ENCODE measurements around the gene CLINT1.

Gene CLINT1

DNA sequence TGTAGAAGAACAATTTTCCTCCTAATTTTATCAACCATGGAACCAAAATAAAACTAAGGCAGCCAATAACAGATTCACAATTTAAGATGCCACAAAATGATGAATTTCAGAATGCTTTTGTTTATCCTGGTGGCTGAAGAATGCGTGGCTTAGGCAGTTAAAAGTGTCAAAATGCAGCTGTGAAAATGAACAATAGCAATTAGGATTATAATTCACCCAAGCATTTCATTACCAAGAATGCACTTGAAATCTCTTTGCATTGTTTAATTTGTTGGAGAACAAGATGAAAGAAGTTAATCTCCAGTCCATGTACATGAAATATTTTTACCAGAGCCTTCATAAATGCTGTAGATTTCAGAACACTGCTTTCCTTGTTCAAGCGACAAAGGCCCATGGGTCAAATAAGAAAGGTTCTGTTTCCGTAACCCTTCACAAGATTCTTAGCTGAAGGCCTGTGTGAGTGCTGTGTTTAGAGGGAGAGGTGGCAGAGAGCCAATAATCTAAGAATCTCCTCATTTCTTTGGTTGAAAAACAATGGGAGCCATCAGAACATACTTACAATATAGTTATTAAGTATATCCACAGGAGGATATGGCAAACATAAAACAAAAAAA lies 39.3 kb downstream of the CLINT1 start:
- no peak for DNase-seq

DNA sequence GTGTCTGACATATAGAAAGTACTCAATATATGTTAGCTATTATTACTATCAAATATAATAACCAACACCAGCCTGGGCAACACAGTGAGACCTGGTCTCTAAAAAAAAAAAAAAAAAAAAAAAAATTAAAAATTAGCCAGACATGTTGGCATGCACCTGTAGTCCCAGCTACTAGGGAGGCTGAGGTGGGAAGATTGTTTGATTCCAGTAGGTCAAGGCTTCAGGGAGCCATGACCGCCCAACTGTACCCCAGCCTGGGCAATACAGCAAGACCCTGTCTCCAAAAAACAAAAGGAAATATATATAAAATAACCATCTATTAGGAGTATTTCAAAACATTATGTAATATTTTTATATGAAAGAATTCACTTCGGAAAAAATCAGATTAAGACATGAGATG lies 40.6 kb downstream of the CLINT1 start:
- DNase-seq = no peak

DNA sequence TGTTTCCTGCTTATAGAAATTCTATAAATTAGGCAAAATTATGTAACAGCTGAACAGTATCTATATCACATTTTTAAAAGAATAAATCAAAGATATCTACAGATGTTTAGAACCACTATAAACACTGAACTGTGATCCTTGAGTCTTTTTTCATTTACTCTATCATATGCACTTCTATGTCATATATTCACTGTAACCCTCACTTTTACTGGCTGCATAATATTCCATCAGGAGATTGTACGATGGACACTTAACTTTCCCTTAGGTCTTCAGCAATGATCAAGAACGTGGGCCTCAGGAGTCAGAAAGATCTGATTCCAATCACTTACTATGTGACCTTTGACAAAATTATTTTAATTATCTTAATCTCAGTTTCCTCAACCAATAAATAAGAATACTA lies 41.0 kb downstream of the CLINT1 start:
- no peak for DNase-seq

DNA sequence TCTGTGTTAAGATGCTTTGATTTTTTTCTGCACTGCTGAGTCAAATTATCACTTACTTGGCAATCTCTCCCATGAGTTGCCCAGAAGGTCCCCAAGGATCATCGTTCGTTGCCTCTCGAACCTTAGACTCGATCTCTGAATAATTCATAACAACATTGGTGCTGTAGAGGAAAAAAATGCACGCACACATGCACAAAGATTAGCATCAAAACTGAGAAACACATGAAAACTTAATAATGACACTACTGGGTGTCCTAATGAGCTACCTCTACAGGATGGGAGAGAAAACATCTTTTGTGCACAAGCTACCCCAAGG lies 41.6 kb downstream of the CLINT1 start:
- no peak for DNase-seq

DNA sequence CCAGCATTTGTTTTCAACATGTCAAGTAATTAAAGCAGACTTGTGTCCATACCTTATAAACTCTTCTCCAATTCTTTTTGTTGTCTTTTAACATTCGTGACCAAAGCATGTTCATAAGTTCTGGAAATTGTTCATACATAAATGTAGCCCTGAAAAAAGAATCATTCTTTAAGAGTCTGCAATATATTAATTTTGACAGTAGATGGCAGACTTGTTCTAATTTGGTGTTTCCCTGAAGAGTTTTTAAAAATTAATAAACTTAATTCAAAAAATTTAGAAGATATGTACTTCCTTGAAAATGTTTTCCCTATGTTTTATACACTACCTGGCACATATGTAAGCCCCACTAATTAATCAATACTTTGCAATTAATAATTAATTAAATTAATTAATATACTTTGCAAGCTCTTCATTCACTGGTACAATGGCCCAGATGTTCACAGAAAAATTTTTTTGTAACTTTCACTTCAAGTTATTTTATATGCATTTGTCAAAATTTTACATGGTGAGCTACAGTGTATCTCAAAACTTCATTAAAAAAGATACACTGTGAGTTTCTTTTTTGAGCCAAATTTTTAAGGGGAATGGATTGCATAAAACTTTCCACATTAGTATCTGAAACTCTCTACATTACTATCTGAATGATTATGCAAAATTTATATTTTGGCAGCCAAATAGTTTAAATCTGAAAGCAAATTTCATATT lies 42.1 kb downstream of the CLINT1 start:
- no peak for DNase-seq

DNA sequence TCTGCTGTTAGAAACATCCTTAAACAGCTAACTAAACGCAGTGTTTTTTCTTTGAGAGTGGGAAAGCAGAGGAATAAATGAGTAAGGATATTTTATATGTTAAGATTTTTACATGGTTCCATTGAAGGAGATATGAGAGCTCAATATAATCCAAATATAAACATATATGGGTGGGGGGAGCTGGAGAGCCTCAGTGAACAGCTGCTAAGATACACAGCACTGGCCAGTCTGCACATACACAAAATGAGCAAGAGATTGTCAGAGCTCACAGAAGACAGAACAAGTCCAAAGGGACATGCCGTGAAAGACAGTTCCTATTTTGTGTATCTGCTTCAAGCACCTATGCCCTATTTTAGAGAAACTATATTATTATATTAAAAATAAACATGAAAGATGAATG lies 46.9 kb downstream of the CLINT1 start:
- no peak for DNase-seq

DNA sequence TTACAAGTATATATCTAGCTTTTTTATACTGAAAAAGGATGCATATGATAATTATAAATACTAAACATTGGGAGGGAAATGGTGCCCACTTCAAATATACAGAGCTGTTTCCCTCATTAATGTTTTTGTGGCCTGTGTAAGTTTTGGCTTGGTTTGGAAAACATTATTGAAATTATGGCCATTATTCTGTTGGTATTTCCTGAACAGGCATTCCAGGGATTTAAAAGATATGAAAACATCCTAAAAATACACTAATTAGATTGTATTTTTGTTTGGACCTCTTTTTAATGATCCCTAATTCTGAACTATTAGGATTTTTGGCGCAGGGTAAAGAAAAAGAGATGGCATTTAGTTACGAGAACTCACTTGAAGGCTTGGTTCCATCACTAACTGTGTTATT lies 50.9 kb downstream of the CLINT1 start:
- DNase-seq = no peak

DNA sequence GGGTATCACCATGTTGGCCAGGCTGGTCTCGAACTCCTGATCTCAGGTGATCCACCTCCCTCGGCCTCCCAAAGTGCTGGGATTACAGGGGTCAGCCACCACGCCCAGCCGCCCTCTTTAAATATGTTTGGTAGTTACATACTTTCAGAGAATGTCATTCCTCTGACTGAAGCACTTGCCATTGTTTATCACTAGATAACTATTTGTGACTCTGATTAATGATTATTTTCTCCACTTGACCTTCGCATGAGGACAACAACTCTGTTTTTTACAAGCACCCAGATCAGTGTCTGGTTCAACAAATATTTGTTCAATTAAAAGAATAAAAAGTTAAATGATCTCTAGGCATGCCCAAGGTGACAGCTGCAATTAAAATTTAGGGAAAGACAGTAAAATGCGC lies 56.2 kb downstream of the CLINT1 start:
- DNase-seq = no peak

DNA sequence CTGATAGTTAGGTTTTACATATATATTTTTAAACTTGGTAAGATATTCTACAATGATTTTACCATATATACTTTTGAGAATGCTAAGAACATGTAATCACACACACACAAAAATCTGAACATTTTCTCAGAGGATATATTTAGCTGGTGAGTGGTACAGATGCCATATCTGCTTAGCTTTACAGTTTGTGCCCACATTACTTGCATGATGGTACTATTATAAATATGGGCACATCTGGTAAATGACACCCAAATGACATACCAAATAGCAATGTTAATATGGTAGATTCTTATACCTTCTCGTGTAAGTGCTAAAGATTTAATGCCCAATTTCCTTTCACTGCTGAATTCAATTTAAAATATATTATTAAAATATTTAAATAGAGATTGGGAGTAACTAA lies 58.8 kb downstream of the CLINT1 start:
- DNase-seq = no peak

DNA sequence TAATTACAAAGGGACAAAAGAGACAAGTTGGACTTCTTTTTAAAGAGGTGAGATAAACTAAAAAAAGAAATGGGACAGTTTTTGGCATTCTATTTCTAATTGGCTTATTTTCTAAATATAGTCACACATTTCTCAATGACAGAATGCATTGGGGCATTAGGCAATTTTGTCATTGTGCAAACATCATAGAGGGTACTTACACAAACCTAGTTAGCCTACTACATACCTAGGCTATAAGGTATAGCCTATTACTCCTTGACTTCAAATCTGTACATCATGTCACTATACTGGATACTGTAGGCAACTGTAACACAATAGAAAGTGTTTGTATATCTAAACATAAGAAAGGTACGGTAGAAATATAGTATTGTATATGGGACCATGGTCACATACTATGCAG lies 59.4 kb downstream of the CLINT1 start:
- DNase-seq = no peak

DNA sequence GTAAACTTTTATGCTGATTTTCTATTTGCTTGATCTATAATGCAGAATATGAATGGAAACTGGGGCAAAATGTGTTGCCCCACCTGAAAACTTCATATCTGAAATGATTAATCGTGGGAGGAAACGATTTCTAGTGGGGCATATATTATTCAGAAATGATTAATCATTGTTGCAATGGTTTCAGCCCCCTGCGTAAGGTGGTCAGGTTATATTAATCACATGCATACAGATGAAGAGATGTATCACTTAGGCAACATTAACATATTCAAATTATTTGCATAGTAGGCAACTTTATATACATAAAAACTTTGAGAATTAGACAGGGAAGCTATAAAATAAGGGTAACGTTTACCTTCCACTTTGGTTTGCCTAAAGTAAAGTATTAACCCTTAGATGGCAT lies 65.6 kb downstream of the CLINT1 start:
- DNase-seq = no peak

DNA sequence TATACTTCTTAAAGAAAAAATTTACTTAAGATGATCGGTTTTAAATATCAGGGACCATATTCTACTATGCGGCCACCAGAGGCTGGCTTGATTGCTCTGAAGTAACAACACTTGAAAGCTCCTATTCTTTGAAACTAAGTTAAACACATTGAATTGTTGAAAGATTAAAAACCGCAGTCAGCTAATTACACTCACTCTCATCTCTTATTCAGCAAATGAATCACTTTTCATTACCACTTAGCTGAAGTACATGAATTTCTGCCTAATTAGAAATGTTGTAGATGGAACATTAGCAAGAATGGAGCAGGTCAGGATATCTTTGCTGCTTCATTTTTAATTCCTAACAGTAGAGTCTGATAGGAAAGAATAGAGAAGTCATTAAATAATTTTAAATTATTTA lies 73.1 kb downstream of the CLINT1 start:
- DNase-seq = no peak

DNA sequence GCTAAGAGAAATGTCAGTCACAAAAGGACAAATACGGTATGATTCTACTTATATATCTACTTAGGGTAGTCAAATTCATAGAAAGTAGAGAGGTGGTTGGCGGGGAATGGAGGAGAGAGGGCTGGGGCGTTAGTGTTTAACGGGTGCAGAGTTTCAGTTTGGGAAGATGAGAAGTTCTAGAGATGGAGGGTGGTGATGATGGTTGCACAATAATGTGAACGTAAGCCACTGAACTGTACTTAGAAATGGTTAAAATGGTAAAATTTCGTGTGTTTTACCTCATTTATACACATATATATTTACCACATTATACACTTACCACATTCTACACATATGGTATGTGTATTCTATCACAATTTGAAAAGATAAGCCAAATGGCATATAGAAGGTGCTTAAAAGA lies 79.7 kb downstream of the CLINT1 start:
- DNase-seq = no peak

DNA sequence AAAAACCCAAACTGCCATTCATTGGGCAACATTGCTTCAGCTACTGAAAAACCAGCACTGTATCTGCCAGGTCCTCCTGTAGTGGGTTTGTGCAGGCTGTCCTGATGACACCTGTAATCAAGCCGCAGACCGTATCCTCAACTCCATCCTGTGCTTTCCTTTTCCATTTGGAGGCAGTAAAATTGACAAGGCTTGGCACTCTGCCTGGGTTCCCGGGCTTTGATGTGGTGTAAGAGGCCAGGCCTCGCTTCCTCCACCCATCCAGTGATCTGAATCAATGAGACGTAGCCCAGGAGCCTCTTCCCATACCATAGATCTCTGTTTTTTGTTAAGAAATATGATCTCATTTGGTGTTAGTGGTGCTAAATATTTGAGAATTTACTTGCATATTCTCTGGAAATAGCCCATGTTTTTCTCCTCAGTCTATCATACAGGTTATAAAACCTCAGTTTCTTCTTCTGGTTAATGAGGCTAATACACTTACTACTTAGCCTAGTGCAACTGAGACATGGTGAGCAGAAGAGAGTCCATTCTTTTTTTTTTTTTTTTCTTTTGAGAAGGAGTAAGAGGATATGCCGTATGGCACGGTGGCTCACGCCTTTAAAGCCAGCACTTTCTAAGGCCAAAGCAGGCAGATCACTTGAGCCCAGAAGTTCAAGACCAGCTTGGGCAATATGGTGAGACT lies 80.7 kb downstream of the CLINT1 start:
- DNase-seq = no peak

DNA sequence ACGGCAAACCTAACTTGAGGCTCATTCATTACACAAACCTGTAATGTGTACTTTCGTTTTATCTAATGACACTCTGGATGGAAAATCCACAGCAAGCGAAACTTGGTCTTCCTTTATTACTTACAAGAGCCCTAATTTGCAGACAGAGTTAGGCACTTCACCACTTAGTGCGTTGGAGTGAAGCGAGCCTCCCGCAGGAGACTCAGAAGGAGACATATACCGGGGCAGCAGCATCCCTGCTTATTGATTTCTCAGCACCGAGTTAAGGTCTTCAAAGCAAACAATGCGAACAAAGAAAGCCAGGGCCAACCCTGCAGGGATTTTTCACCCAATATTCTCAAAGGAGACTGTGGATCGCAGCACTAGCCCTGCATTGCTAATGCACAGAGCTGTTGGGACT lies 86.8 kb downstream of the CLINT1 start:
- no peak for DNase-seq

DNA sequence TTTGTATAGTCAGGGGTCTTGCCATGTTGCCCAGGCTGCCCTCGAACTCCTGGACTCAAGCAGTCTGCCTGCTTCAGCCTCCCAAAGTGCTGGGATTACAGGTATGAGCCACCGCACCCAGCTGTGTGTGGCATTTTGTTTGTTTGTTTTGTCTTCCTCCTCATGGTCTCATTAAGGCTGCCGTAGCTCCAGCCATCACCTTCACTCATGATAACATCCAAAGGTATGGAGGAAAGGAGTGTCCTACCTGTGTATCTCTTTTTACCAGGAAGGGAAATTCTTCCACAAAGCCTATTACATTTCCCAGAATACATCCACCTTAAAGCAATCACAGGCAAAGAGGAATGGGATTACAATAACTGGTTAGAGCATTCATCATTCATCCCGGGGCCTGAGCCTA lies 88.3 kb downstream of the CLINT1 start:
- DNase-seq = no peak

DNA sequence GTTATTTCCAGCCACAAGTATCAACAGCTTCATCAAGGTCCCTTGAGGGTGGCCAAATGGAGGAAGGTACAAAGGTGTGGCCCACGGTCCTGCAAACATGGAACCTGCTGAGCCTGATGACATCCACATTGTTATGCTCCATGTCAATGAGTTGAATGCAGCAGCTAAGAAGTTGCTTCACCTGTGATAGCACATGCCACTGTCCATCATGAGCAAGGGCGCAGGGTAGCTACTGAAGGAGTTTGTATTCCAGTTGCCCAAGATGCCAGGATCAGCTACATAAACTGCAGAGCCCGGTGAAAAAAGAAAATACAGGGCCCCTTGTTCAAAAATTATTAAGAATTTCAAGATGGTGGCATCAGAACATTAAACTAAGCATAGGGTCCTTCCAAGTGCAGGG lies 91.3 kb downstream of the CLINT1 start:
- DNase-seq = no peak

DNA sequence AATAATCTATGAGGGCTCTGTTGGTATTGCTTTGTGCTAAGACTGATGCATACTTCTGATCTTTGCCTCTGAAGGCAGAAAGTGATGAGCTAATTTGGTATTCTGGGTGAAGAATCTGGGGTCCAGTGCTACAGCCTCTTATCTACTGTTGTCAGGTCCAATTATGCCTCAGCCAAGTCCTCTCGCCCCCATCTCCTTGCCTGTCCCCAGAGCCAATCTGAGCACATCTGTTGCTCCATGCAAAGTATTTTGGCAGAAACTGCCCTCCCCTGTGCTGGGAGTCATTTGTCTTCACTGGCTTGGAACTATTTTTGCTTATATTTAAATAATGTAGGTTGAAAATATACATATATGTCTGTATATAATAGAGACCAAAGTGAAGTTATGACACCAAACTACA lies 92.0 kb downstream of the CLINT1 start:
- DNase-seq = no peak

DNA sequence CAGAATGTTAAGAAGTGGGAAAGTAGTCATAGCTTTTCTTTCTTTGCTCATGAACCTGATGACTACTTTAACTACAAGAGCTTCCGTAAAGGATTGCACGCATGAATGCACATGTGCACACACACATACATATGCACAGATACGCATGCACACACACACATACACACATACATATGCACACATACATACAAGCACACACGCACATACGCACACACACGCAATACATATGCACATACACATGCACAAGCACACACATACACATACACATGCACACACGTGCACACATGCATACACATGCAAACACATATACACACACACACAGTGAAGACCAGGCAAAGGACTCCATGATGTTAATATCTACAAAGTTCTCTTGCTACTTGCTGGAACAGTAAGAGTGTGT lies 92.5 kb downstream of the CLINT1 start:
- DNase-seq = no peak

DNA sequence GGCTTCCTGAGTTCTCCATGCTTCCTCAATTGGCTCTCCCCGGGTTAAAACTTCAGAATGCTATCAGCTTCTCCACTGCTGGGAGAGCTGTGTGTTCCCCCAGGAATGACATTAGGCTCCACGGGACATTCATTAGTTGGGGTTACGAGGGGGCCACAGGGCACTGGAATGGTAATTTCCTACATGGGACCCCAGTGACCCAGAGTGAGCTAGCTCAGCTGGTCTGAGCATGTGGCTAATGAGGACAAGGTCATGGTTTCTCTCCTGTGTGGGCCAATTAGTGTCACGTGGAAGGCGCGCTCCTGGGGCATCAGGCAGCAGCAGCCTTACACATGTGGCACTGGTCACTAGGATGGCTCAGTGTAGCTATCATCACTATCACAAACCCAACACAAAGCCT lies 94.4 kb downstream of the CLINT1 start:
- DNase-seq = no peak

DNA sequence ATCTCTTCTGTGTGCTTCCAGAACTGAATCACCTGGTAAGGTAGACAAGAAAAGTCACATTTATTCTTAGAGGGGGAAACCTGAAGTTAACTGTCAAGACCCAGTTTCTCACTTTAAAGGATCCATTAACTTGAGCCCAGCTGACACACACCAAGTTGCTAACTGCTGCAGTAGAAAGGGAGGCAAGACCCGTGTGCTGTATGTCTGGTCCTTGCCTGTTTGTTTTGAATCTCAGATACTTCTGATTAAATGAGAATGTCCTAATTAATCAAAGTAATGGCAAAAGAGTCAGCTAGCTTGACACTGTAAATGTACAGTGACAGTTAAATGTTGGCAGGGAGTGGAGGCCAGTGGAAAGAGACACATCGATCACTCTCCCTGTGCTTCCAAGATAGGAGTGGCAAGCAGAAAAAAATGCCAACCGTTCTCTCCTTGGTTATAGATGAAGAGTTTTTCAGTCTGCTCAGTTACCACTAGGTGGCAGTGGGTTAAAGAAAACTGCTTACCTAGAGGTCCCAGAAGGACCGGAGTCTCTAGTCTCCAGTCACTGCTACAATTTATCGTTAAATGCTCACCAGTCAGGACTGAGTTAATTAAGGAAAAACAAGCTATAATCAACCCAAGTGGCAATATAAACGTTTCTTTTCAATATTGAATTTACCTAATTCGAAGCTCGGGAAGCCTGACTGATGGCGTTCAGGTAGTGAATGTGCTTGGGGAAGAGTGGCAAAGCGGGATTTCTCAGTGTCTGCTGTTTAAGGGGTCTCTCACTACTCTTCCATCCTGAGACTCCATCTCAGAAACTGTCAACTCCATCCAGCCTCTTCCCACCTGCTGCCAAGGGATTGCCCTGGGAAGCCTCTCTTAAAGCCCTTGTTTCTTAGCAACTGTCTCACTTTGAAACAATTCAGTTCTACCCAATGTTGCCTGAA lies 97.0 kb downstream of the CLINT1 start:
- DNase-seq = peak; percentile 24

DNA sequence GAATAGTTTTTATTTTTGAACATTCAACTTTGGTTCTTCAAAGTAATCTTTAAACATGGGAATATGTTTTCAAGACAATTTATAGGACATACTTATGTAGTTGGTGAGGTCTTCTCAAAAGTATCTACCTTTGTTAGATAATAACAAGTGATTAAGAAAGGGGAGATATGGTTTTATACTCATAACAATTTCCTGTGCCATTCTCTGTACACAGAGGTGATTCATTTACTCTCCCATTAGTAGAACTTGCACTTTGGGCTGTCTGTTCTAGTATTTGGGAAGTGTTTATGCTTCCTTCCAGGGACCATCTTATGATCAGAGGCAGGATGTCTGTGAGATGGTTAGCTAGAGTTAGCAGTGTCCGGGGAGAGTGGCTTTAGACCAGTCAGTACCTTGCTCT lies 100.2 kb downstream of the CLINT1 start:
- no peak for DNase-seq

DNA sequence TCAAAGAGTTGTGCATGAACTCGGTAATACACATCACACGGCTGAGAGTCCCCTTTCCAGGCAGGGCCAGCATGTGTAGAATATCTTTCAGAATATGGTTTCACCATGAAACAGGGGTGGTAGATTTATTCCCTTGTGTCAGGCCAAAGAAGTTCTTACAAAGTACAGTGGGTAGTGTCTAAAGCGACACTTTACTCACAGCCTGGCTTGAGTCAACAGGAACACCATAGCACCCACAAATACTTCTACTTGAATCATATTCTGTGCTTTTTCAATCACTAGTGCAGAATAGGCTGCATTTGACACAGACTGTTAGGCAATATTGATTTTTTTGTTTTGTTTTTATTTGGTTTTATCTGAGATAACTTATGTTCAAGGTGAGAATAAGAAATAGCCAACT lies 102.8 kb downstream of the CLINT1 start:
- DNase-seq = no peak

DNA sequence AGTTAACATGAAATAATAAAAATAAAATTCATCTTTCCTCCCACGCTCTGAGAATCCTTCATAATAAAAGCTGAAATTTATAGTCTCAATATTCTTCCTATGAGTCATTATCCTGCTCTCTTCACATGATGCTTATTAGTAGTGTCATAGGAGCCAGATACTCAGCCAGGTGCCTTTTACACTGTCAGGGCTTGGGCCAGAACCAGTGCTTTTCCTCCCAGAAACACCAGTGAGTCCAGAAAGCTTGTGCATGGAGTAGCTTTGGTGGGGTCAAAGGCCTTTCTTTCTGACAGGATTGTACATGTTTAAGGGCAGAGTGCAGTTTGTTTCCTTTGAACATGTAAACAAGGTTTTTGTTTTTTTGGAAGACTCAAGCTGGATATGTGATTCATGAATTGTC lies 108.6 kb downstream of the CLINT1 start:
- no peak for DNase-seq

Measured in 8988T (cell line).